ENCODE results near the gene PRKAR1B.

The PRKAR1B gene

GRCh38 chr7:516606-517456 is 210.2 kb downstream of the PRKAR1B start:
- DNase-seq = no peak

DNA sequence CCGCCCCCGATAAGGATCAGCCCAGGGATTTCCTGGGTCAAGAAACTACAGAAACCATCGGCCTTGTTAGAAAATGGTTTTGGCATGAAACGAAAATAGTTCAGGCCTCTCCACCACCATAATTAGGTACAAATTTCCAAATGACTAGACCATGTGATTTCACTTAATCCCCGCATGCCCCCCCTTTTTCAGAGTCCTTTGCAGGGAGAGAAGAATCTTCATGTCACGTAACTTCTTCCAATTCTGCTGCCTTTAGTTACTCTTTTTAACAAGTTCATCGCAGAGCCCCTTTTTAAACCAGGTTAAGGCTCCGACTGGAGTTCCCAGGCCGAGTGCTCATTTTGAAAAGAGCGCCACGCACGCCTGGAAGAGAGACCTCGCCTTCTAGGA is 210.9 kb downstream of the PRKAR1B start:
- no peak for DNase-seq

- DNase-seq = no peak
Observed at GRCh38 chr7:515628-516027, 211.5 kb downstream of the PRKAR1B start.

DNA sequence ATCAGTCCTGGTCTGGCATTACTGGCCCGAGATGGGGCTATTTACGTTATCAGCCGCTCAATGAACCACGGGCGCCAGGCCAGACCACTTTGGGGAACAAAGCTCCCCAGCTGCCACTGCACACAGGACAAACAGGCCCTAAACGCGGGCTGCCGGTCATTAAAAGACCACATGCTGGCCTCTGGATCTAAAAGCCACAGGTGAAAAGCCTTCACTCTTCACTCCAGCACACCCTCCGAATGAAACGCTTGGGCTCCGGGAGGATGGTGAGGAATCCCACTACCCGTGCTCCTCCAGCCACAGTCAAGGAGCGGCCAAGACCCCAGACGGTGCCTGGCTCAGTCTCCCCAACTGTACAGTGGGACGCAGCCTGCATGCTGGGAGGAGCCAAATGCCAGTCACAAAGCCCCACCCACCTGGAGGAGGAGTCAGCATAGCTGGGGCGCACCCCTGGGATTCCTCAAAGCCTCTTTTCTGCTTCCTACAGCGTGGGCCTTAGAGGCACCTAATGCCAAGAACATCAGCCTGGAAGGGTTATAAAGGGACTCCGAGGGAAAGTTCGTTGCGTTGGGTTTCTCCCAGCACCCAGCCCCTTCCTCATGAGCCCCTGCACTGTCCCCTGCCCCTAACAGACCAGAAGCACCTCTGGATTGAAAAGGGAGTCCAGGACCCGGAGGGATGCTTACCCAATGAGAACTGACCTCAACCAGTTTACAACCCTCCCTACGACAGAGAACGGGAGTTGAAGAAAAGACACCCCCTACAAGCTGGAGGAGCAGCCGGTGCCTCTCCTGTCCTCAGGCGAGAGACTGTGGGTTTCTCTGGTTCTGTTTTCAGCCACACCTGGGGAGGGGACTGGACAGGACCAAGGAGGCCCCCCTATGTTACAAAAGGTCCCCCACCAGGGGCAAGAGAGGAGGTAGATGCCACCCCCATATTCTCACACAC is 212.2 kb downstream of the PRKAR1B start:
- DNase-seq = no peak

DNA sequence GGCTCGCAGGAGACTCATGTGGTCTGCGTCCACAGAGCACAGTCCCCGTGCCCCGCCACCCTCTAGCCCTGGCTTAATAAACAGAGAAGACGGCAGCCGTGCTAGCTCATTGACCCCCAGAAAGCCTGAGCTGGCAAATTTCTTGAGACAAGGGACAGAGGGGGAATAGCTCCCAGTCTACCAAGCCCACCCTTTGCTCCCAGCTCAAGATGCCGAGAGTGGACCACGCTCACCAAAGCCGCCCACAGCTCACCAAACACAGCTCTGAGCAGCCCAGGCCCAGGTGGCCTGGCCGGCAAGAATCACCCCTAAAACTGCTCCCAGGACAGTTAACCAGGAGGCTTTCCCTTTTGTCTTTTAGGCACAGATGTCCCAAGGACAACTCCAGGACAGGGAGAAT is 212.8 kb downstream of the PRKAR1B start:
- no peak for DNase-seq

GRCh38 chr7:513521-514166 is 213.4 kb downstream of the PRKAR1B start:
- DNase-seq = no peak

DNA sequence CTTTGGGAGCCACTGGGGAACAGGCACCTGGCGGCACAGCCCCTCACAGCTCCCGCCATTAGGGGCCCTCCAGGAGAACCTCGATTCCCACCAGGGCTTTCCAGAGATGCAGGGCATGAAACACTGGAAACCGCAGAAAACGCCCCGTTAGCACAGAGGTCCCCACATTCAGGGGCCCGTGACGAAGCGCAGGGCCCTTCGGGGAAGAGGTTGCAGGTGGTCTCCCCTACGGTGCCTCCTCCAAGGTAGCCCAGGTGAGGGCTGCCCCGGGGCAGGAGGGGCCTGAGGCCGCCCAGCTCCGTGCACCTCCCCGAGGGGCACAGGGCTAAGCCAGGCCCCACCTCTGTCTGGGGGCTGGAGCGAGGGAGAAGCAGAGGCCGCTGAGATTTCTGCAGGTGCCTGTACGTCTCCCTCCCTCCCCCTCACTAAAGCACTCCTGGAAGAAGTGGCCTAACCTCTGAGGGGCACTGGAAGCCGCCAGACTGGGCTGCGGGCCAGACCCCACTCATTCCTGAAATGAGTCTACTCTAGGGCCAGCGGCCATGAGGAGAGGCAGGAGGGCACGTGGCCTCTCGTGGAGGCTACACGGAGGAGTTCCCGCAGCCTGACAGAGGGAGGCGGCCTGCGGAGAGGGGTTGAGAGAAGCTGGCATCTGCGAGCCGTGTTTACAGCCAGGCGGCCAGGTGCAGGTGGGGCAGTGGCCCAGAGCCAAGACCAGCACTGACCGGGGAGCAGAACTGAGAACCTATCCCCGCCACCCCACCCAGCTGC is 214.4 kb downstream of the PRKAR1B start:
- DNase-seq = no peak

DNA sequence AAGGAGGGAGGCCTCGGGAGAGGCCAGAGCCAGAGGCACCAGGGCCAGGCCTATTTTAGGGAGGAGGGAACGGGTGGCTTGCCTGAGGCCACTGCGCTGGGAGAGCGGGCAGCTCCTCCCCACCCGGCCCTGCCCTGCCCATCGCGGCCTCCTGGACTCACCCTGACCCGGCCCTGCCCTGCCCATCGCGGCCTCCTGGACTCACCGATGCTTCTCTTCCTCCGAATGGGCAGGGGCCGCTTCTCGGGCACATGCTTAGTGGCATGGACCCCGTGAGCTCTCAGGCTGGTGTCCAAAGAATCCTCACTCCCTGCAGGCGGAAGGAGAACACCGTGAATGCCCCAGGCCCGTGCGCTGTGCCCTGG is 215.0 kb downstream of the PRKAR1B start:
- DNase-seq = no peak

- no peak for DNase-seq
Observed at GRCh38 chr7:511476-512145, 215.5 kb downstream of the PRKAR1B start.

- no peak for DNase-seq
Observed at GRCh38 chr7:510782-511281, 216.2 kb downstream of the PRKAR1B start.

DNA sequence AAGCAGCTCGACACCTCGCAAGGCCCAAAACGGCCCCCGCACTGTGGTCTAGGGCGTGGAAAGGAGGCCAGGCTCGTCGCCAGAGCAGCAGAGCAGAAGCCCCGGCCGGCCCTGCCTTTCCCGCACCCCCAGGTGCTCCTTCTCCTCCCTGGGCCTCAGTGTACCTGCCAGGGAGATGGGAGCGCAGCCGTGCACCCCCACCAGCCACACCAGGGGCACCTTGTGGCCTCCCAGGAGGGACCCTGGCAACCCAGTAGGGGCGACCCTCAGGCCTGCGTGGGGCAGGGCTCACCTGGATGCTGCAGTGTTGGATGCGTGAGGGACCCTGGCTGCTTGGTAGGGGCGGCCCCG is 217.0 kb downstream of the PRKAR1B start:
- no peak for DNase-seq

GRCh38 chr7:509426-510130 is 217.5 kb downstream of the PRKAR1B start:
- no peak for DNase-seq

- no peak for DNase-seq
Observed at GRCh38 chr7:508461-509170, 218.5 kb downstream of the PRKAR1B start.

GRCh38 chr7:507623-508300 is 219.3 kb downstream of the PRKAR1B start:
- DNase-seq = no peak

DNA sequence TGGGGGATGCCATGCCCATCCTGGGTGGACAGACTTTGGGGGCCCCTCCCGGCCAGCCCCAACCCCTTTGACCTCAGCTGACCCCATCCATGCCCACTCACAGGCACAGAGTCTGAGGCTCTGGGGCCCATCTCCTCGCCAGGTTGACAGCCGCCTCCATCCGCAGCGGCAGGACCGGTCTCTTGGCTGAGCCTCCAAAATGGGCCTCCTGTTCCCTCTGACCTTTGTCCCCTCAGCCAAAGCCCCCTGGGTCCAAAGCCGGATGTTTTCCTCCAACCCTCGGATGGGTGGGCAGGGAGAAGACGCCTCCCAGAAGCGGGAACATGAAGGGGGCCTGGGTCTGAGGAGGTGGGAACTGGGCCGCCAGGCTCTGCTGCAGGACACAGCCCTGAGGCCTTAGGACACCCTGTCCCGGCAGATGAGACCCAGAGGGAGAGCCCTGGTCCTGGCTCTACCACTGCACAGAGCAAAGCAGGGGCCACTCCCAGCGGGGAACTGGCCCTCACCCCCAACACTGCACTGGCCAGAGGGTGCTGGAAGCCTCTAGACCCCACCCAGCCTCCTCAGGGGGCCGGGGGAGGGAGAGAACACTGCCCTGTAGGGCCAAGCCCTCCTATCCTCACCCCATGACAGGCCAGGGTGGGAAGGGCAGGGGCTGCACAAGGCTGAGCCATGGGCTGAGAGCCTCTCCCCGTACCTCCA is 220.0 kb downstream of the PRKAR1B start:
- DNase-seq = no peak

- no peak for DNase-seq
Observed at GRCh38 chr7:506391-506831, 220.7 kb downstream of the PRKAR1B start.

DNA sequence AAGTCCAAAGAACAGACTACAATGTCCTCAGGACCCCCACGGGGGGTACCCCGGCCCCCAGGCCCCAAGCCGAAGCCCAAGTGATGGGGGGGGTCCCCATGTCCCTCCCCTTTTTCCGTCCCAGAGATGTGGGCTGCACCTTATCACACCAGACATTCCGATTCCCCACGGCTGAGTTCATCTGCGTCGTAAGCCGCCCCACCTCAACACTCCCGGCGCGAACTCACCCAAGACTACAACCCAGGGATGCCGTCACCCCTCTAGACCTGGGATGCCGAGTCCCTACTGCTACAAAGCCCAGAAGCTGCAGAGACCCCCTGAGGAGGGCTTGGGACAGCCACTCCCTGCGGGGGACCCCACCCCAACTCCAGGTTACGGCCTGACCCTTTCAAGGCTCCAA is 221.9 kb downstream of the PRKAR1B start:
- DNase-seq = no peak

DNA sequence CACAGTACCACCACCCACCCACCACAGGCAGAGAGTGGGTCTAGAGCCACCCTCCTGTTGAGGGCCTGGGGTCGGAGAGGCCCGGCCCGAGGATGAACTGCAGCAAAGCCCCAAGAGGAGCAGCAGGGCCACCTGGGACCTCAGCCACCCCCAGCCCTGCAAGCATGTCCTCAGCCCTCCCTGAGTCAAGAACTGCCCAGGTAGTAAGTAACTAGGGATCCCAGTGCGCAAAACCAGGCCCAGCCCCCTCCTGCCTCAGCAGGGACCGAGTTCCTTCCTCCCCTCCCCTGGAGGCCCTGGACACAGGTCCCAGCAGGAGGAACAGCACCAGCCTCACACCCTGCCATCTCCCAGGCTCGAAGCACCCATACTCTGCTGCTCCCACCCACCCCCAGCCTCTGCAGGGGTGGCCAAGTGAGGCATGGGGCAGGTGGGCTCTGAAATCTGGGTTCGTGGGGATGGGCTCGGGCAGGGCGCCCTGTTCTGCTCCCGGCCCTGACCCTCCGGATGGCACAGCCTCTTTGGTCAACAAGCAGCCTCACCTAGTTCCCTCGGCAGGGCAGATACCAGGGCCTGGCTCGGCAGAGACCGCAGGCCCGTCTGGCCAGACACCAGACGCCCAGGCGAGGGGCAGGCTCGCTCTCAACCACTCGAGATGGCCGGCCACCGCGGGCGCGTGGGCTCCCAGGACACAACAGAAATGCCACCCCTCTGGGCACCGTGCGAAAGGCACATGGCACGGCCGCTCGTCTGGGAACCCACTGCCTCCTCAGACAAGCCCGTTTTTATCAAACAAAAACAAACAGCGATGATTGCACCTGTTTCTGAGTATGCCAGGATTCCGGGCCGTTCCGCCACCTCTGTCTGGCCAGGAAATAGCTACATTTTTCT is 222.6 kb downstream of the PRKAR1B start:
- DNase-seq = no peak
